ENCODE results near the gene ADCY1.

The ADCY1 gene

DNA sequence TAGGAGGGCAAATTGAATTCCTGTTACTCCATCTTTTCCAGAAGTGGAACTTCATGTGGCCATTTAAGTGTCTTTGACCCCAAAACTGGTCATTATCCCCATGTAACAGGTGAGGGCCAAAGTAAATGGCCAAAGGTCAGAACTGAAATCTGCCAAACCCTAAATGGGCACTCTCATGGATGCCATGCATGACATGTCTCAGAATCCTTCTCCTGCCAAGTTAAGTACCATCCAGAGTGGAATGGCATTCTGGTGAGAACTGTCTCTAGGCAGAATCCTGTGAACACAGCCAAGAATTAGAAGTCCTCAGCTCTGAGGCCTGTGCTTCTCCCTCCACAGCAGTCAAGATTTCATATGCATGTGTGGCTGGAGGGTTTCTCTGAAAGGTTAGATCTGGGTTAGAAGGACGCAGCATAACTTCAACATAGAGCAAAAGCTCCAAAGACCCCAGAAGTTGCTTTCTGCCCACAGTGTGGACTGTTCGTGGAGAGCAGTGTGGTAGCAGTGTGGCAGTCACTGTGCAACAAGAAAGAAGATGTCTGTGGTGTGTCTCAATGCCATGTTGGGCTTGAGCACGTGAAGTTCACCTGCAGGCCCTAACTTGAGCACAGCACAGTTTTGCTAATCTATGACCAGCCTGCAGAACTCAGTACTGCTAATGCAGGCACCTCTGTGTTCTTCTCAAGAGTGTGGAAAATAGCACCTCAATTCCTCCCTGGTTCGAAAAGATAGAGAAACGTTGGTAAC is 121.3 kb downstream of the ADCY1 start:
- no peak for DNase-seq (ENCODE audit: low spot score)

DNA sequence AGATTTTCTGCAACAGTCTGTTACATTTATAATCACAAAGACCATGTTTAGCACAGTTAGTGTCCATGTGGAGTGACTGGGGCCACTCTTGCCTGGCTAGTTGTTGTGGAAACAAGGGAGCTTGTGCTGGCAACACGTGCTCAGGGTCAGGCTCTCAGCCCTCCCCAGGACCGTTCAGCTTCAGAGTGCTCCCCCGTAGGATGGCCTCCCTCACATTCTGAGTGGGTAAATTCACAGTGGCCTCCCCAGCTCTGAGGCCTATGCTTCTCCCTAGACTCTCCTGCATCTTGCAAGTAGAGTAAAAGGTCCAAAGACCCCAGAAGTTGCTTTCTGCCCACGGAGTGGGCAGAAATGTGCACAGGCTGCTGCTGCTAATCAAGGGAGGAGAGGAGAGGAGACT is 122.3 kb downstream of the ADCY1 start:
- DNase-seq (ENCODE audit: low spot score) = no peak

DNA sequence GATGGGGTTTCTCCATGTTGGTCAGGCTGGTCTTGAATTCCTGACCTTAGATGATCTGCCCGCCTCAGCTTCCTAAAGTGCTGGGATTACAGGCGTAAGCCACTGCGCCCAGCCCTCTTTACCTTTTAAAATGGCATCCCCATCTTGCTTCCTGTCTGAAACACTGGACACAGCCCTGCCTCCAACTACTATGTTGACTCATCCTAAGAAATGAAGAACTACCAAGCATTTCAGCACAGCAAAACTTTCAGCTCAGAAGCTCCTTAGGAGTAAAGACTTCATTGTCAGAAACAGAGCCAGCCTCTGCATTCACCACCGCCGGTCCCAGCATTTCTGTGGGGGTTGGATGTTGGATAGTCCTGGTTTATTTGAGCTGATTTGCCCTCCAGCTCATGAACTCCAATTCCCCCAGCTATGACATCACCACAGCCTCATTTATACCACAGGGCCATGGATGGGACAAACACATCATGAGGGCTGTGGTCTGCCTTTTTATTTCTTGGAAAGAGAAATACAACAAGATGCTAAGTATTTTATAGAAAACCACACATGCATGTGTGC is 123.5 kb downstream of the ADCY1 start:
- no peak for DNase-seq (ENCODE audit: low spot score)

DNA sequence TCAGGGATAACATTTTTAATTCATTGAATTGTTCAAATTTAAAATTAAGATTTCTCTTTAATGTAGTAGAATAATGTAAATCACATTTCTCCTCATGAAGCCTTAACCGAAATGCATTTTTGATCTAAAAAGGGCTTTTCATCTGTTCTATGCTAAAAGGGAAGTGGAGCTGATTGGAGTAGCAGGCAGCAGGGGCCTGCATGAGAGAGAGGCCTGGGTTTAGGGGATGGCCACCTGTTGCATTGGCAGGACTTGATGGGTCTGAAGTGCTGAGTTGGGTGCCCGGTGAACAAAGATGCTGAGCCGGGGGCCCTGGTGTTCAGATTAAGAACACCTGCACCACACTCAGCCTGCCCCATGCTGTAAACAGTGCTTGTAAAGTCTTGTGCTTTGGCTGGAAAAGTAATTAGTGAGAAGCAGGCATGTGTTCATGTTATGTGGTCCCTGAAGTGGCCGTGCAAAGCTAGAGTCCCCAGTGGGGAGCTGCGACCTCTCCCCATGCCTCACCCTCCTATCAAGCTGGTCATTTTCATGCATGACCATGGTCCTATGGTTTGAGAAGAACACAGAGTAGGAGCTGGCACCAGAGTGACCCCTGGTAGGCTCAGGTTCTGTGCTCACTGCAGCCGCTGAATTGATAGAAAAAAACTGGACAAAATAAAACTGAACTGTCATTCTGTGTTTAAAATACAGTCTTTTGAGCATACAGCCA is 124.3 kb downstream of the ADCY1 start:
- DNase-seq (ENCODE audit: low spot score) = no peak

- DNase-seq (ENCODE audit: low spot score) = no peak
Measured at GRCh38 chr7:45699015-45699309, 124.8 kb downstream of the ADCY1 start.

- DNase-seq (ENCODE audit: low spot score) = no peak
Measured at GRCh38 chr7:45699726-45700390, 125.7 kb downstream of the ADCY1 start.

GRCh38 chr7:45700556-45700955 is 126.4 kb downstream of the ADCY1 start:
- no peak for DNase-seq (ENCODE audit: low spot score)

- DNase-seq (ENCODE audit: low spot score) = no peak
Measured at GRCh38 chr7:45701701-45702510, 127.7 kb downstream of the ADCY1 start.

DNA sequence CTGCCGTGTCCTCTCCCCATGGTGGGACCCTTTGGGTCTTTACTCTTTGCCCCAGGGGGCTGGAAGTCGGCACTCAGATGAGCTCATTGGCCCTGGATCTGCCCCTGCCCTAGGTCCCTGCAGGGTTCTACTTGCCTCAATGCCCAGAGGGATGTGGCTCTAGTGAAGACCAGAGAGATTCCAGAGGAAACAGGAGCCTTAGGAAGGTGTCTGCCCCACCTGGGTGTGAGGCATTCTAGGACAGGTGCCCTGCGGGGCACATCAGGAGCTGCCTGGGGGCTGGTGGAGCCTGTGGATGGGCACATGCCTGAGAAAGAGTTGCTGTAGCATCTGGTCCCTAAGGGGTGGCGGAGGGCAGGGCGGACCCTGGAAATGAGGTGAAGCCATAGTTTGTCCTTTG is 128.6 kb downstream of the ADCY1 start:
- no peak for DNase-seq (ENCODE audit: low spot score)

DNA sequence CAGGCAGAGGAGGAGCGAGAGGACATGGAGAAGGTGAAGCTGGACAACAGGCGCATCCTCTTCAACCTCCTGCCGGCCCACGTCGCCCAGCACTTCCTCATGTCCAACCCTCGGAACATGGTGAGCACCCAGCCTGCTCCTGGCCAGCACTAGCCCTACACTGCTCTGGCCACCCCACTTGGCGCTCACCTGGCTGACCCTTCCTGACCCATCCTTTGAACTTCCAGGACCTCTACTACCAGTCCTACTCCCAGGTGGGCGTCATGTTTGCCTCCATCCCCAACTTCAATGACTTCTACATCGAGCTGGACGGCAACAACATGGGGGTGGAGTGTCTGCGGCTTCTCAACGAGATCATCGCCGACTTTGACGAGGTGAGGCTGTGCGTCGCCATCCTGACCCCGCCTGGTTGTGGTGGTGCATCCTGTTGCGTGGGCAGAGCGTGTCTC is 129.2 kb downstream of the ADCY1 start:
- no peak for DNase-seq (ENCODE audit: low spot score)

DNA sequence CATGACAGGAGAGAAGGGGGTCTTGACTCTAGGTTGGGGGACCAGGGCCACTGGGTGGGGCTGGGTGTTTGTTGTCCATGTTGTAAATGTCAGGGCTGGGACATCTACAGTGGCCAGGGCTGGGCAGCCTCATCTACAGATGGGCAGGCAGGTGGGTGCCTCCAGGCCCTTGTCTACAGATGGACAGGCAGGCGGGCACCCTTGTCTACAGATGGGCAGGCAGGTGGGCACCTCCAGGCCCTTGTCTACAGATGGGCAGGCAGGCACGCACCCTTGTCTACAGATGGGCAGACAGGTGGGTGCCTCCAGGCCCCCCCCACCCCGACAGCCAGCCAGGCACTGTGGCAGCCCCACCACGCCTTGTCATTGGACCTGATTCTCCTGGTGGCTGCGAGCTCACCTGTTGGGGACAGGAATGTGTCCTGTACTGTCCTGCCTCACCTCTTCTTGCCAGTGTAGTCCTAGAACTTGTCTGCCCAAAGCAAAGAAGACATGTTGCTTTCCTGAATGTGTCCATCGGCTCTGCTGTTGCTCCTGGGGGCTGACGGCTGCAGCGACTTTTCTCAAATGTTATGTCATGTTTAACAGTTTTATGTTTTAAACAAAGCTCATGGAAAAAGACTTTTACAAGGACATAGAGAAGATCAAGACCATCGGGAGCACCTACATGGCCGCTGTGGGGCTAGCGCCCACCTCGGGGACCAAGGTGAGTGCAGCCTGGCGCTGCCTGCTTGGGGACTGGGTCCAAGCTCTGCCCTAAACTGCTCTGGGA is 129.9 kb downstream of the ADCY1 start:
- no peak for DNase-seq (ENCODE audit: low spot score)

- no peak for DNase-seq (ENCODE audit: low spot score)
Measured at GRCh38 chr7:45704683-45705016, 130.5 kb downstream of the ADCY1 start.

- no peak for DNase-seq (ENCODE audit: low spot score)
Measured at GRCh38 chr7:45708046-45708950, 134.1 kb downstream of the ADCY1 start.

- DNase-seq (ENCODE audit: low spot score) = no peak
Measured at GRCh38 chr7:45709168-45710042, 135.2 kb downstream of the ADCY1 start.

GRCh38 chr7:45710271-45711160 is 136.3 kb downstream of the ADCY1 start:
- DNase-seq (ENCODE audit: low spot score) = no peak

- DNase-seq (ENCODE audit: low spot score) = no peak
Measured at GRCh38 chr7:45711161-45711490, 137.0 kb downstream of the ADCY1 start.

- DNase-seq (ENCODE audit: low spot score) = no peak
Measured at GRCh38 chr7:45712057-45712689, 138.0 kb downstream of the ADCY1 start.

Data from NAMALWA (cell line).